Activated T-cell treated with anti-CD3 and anti-CD28 coated beads for 24 hours (primary cell): ENCODE measurements around the gene BMP2K.
A peak's percentile ranks its signal among the peaks of the same experiment; 100 is the strongest.

Experiments used
- DNase-seq: peaks from one replicate; pipeline ENCODE4 v3.0.0-alpha.2; 2020; ENCODE audit warnings: low read depth

The BMP2K gene

DNA sequence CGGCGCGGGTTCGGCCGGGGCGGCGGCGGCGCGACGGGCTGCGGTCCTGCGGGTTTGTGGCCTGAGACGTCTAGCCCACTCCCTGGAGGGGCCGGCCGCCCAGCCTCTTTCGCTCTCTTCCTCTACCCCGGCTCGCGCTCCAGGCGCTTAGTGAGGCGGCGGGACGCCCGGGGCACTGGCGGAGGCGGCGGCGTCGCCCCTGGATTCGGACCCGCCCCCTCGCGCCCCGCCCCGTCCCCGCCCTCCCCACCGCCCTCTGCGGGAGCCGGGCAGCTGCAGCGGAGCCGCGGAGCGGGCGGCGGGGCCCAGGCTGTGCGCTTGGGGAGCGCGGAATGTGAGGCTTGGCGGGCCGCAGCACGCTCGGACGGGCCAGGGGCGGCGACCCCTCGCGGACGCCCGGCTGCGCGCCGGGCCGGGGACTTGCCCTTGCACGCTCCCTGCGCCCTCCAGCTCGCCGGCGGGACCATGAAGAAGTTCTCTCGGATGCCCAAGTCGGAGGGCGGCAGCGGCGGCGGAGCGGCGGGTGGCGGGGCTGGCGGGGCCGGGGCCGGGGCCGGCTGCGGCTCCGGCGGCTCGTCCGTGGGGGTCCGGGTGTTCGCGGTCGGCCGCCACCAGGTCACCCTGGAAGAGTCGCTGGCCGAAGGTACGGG is at the start of gene BMP2K:
BMP2K (plus strand) TSS at position 272 of the 650 bp plus-strand sequence; CDS start at position 466, 194 bp downstream.
- peak; percentile 69 for DNase-seq

DNA sequence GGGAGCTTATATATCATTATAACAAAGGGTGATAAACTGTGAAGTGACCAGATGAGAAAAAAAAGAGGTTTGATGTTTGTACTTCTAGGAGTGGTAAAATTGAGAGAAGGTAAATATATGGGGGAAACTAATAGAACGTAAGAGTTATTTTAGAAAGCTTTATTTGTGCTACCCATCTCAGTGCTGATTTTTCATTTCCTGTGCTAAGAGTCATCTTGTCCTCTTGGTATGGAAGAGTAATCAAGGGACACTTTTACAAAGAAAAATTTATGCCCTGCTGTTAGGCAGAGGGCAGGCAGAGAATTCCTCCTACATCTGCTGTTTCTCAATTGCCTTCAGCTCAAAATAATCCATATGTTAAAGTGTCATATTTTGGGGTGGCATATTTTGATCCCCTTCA is 49.6 kb upstream of the BMP2K start:
- no peak for DNase-seq

DNA sequence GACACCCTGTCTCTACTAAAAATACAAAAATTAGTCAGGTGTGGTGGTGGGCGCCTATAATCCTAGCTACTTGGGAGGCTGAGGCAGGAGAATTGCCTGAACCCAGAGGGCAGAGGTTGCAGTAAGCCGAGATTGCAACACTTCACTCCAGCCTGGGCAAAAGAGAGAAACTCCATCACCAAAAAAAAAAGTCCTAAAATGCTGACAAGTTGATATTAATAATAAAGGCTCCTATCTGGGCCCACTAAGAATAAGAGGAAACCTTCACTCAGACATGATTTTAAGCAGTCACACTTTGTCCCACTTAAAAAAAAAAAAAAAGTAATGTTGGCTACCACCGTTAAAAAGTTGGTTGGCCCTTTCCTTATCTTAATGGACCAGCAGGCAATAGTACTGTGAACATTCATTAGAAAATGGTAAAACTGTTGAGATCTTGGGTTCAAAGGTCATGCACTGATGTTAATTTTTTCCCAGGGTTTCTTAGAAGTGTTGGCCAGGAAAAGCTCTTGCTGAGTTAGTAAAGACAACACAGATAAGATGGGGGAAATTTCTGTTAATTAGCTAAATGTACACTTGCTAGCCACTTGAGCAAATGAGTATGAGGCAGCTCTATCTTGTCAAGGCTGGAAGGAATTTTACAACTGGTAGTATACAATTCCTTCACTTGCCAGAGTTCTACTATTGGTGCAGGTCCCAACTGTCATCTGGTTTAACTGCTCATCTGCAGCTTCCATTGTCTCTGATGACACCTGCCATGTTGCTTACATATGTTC is 43.6 kb upstream of the BMP2K start:
- DNase-seq, result no peak

DNA sequence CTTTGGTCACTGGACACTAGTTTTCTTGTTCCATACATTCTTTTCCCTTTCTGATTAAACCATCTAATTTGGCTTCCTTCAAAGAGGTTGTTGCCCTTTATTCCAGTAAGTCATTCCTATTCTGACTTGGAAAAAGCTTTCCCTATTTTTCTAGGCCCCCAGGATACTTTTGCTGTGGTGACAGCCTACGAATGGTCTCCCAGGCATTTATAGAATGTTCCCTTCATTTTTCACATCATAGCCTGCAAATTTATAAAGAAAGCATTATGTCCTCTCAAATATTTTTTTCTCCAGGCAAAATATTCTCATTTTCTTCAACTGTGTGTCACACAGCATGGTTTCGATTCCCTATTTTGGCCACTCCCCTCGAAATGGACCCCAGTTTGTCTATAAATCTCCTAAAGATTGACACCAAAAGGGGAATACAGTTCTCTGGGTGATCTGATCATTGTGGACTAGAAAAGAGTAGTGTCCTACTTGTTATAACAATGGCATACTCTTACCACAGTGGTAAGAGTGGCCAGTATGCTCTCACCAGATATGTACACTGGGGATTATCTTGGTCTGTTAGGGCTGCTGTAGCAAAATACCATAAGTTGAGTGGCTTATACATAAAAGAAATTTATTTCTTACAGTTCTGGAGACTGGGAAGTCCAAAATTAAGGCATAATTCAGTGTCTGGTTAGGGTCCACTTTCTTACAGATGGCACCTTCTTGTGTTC is 41.5 kb upstream of the BMP2K start:
- DNase-seq, result no peak

DNA sequence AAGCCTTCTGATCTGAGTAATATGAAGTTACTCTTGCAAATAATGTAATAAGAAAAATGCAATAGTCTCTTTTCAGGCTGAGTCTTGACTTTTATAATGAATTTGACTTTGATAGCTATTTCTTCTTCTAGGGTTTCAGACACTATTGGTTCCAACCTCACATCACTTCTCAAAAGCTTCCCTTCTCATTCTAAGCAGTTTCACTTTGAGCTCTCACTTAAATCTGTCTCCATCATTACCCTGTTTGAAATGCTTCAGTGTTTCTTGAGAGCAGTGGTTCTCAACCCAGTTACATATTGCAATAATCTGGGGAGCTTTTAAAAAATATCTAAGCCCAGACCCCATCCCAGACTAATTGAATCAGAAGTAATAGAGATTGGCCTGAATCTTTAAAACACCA is 40.5 kb upstream of the BMP2K start:
- no peak for DNase-seq

DNA sequence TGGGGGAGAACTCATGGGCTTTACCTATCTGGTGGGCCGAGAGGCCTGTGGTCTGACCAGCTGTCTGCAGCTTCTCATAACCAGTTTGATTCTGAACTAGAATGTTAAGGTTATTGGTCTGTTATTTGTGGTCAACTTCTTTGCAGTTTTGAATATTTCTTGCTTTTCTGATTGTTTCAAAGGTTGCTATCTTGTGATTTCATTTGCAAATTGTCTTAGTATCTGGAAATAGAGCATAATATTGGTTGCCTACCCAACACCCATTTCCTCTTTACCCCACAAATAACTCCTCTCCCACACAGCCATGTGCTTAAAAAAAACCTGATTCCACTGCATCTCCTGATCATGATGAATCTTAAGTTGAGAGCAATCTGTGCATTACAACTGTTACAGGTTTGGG is 39.1 kb upstream of the BMP2K start:
- no peak for DNase-seq

DNA sequence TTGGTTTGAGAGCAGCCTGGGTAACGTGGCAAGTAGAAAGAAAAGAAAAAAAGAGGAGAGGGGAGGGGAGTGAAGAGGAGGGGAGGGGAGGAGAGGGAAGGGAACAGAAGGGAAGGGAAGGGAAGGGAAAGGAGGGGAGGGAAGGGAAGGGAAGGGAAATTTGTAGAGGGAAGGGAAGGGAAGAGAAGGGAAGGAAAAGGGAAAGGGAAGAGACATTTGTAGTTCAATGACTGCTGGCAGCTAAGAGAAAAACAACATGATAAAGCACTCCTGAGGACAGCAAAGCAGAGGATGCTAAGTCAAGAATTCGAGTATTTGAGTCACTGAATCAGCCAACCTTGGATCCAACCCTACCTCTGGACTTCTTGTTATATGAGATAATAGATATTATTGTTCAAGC is 38.2 kb upstream of the BMP2K start:
- DNase-seq, result no peak

DNA sequence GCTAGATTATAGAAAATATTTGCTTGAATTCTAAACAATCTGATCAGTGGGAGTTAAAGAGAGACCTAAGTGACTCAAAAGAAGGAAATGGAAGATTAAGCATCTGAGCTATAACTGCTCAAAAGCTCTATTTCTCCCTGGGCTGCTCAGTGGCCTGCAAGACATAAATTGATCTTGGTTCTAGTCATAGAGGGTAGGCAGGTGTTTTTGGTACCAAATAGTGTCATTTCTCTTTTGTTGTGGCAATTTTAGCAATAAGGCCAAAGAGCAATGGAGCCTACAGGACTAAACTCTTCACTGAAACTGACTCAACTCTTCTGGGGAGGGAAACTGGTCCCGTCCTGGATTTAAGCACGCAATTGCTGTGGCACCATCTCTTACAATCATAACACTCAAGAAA is 33.9 kb upstream of the BMP2K start:
- no peak for DNase-seq

DNA sequence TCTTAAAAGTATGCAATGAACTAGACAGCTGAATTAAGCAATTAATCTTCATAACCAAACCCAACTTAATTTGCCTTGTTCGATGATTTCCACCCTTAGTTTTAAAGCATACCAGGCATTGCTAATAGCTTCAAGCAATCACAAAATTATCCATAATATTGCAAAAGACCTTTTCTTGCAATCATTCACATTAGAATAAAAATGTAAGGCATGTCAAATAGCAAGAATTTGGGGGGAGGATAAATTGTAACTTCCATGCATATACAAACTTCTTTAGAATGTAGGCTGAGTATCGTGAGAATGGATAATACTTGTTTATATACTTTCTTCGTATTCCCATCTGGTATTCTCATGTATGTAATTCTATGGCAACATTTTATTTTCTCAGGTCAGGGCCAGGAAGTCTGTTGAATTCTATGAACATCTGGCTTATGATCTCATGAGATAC is 28.7 kb upstream of the BMP2K start:
- no peak for DNase-seq

DNA sequence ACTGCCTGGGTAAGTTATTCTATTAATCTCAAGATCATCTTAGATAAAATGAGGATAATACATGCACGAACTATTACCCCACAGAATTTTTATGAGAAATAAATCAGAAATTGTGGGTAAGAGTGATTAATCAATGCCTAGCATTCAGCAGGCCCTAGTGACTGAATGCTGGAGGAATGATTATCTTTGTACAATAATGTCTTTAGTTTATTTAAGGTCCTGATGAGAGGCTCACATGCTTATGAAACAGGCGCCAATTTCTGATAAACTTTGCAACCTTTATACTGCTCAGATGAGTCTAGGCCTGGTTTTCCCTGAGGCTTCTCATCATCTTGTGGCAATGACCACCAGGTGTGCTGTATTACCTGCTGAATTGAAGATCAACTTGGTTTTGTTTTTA is 27.8 kb upstream of the BMP2K start:
- no peak for DNase-seq

DNA sequence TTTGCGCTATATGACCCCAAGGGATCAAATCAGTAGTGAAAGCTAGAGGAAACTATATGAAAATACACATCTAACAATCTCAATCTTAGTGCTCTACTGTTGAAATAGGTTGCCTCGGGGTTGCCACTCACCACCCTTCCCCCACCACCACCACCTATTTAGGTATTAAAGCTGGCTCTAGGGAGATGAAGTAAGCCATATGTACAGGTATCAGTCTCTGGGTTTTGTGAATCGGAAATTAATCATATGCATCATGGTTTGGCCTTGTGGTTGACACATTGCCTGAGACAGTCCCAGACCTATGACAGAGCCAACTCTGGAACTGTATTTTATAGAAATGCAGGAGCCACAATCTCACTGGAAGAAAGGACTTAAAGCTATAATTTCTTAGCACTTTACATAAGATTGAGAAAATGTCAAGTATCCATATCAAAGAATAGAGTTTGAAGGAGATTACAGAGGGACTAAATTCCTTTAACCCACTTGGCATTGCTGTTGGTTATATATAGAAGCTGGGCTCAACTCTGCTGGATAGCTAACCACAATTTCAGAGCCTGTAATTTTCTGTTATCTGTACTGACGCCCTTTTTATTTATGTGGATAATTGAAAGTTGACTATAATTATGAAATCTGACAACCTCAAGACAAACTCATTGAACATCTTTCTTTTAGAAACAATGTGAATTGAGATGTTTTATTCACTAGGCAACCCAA is 26.7 kb upstream of the BMP2K start:
- DNase-seq, result no peak

DNA sequence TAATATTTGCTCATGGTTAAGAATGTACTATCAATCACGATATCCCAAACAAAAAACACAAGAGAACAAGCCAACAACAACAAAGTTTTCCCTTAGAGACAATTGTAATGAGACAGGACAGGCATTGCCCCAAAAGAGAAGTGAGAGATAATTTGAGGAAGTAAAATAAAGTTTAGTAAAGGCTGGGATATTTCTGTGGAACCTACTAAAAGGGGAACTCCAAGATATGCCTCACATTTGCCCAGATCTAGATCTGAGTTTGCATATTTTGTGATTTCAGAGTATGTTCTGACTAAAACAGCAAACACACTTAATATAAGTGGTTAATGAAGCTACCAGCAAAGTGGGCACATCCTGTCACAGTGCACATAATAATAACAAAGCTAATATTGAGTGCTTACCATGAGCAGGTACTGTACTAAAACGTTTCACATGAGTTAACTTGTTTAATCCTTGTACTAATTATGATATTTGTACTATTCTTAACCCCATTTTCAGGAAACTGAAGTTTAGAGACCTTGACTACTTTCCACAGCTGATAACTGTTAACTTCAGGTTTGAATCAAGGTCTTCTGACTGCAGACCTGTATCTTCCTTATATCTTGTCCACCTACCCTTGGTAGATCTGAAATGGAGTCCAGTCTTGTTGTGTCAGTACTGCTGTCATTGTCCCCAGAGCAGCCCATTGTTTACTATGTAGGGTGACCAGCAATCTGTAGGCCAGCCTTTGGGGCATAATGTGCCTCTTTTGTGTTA is 26.0 kb upstream of the BMP2K start:
- DNase-seq, result no peak

DNA sequence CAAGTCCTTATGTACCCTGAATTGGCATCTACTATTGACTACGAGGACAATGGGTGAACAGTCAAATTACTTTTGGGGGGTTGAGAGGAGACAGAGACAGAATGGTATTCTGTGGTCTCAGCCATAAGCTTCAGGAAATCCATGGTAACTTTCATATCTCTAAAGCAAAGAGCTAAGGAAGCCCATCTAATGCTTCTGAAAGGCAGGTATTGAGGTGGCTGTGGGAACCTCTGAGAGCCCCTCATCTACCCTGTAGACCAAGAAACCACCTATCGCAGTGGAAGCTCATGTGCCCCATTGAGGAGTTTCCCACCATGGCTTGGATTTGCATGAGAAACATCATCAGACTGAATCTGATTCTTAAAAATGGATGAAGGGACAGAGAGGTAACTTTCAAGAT is 23.1 kb upstream of the BMP2K start:
- no peak for DNase-seq

DNA sequence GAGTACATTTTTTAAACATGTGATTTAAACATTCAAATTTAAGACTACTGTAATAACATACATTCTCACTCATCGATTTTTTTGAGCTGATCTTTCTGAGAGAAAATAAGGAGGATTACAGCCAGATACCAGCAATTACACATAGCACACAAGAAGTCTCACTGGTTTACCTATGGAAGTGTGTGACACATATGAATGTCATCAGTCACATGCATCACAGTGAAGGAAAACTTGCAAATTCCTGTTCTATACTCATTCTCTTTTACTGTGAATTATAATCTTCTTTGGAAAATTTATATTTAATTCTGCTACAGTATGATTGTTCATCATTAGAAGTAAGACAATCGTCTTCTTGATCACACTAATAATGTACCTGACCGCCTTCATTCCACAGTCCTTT is 21.3 kb upstream of the BMP2K start:
- DNase-seq, result no peak

DNA sequence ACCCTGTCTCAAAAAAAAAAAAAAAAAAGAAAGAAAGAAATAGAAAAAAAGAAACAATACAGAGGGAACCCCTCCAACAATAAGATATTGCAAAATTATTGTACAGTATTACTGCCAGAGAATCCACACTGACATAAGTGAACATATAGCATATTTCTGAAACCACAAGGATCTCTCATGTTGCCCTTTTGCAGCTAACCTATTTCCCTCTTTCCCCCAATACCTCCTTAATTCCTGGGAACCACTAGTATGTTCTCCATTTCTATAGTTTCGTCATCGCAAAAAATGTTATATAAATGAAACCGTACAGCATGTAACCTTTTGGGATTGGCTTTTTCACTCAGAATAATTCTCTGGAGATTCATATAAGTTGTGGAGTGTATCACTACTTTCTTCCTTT is 20.0 kb upstream of the BMP2K start:
- no peak for DNase-seq

DNA sequence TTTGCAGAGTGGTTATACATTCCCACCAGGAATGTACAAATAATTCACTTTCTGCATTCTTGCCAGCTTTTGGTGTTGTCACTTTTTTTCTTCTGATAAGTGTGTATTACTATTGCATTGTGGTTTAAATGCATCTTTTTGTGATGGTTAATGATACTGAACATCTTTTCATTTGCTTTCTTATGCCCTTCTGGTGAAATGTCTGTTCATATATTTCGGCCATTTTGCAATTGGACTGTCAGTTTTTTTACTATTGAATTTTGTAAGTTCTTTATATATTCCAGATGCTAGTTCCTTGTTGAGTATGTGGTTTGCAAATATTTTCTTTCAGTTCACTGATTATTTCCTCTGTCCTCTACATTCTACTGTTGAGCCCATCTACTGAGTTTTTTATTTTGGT is 19.4 kb upstream of the BMP2K start:
- DNase-seq, result no peak

DNA sequence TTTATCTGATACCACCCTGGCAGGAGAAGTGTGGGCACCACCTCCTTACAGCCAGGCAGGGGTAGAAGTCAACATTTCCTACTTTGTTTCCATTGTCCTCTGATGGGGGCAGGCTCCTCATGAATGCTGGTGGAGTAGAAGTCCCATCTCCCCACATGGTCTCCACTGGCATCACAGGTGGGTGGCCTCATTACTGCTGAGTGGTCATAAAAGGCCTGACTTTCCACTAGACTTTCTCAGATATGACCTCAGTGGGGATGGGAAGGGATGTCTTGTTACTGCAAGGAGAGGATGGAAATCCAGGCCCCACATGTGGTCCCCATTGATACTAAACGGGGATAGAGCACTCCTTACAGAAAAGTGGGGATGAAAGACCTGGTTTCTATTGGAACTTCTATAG is 18.6 kb upstream of the BMP2K start:
- no peak for DNase-seq

DNA sequence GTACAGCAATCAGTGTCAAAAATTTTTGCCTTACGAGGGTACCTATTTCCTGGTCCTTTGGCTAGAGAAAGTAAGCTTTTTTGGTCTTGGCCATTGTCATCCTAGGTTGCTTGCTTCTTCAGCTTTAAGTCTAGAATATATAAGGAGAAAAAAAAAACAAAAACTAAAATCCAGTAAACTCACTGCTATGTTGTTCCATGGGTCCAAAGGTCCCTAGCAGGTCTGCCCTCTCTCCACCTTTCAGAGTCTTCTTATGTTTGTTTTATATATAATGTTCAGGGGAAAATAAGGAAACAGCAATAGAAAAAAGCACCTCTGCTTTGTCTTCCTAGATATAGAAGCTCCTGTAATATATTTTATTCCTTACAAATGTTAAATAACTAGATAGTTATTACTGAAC is 18.1 kb upstream of the BMP2K start:
- no peak for DNase-seq

DNA sequence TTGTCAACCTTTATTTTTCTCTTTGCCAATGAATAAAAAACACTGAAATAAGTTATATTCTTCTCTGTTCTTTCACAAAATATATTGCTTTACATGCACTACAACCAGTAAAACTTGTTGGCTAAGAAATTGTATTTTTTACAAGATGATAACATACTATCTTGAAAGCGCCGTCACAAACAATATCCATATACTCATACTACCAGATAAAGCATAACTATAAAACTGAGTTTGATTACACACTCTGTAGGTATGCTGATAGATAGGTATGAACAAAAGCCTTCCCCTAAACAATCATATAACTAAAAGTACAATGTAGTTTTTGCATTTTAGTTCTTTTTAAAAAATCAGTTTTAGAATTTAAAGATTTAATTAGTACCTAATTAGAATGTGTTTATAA is 13.6 kb upstream of the BMP2K start:
- DNase-seq, result no peak

DNA sequence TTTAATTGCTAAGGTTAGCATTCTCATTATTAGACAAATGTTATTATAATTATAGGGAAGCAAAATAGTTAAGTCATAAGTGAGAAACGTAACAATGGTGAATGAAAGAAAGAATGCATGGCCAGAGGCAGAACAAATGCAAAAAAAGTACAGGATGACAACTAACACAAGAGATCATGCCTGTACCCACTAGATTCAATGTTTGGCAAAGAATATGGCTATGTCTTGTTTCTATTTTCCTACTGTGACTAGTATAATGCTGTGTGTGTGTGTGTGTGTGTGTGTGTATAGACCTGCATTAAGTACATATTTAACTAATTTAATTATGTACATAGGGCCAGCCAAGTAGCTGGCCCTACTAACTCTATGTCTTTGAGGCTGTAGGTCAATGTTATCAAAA is 12.9 kb upstream of the BMP2K start:
- DNase-seq, result no peak

DNA sequence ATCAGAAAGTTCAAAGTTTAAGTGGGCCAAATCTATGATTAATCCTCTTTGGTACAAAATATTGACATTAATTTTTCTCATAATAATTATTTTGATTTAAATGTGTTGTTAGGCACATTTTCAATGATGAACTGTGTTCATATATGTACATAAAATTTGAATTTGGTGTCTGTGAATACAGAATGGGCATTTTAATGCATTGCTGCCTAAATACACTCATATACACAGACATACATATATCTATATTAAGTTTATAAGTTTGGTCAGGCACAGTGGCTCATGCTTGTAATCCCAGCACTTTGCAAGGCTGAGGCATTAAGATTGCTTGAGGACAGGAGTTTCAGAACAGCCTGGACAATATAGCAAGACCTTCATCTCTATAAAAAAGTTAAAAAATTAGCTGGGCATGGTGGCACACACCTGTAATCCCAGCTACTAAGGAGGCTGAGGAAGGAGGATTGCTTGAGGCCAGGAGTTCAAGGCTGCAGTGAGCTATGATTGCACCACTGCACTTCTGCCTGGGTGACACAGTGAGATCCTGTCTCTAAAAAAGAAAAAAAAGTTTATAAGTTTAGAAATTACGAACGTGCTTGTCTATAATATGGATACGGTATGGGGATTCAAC is 12.3 kb upstream of the BMP2K start:
- no peak for DNase-seq
